IMR-90 (cell line): ENCODE measurements around the gene DMD. TPM values are rescaled to one million over a fixed set of nuclear protein-coding genes. Genes with fewer than 3 reads are reported as not detected.
A peak's percentile ranks its signal among the peaks of the same experiment; 100 is the strongest.

Experiments used
- ATAC-seq: fragments of 200-7000 bp; cut with Tn5 transposase; 2 replicates; pipeline ENCODE4 v1.9.1; 2020; ENCODE audit warnings: low read depth, mild to moderate bottlenecking, moderate library complexity
- BruUV-seq: library from RNA; stranded (reverse); fragments of 400-500 nt; replicated peaks from 2 replicates; lab custom pipeline; 2021; lab: Mats Ljungman, UMichigan
- CTCF ChIA-PET: fragments of 300-600 bp; formaldehyde crosslinking; extraction: SDS; loops from one replicate; lab custom pipeline; 2021; ENCODE audit warnings: antibody characterized with exemption; lab: Yijun Ruan, JAX
- POLR2A ChIA-PET: fragments of 300-600 bp; sonication (Branson Sonifier 250); formaldehyde crosslinking; loops from one replicate; lab custom pipeline; 2022; ENCODE audit warnings: antibody characterized with exemption; ENCODE audit not compliant: unreplicated experiment; lab: Charles Lee
- DNase-seq: peaks from one replicate; pipeline ENCODE4 v3.0.0; 2013
- H2AFZ ChIP-seq: replicated peaks from 2 replicates; pipeline ENCODE3; 2013; ENCODE audit warnings: low read length, mild to moderate bottlenecking; ENCODE audit not compliant: poor library complexity
- H2AK5ac ChIP-seq: 2 replicates; pipeline ENCODE4 v1.6.1; 2013; ENCODE audit warnings: low read depth, low read length, inconsistent platforms
- H2AK9ac ChIP-seq: replicated peaks from 2 replicates; pipeline ENCODE3; 2013; ENCODE audit warnings: mild to moderate bottlenecking, low read depth, low read length, moderate library complexity; ENCODE audit not compliant: poor library complexity
- H2BK120ac ChIP-seq: 2 replicates; pipeline ENCODE4 v1.6.1; 2013; ENCODE audit warnings: low read depth, low read length, inconsistent platforms
- H2BK15ac ChIP-seq: 3 replicates; pipeline ENCODE4 v1.6.1; 2013; ENCODE audit warnings: low read depth, low read length, inconsistent platforms
- H2BK20ac ChIP-seq: 2 replicates; pipeline ENCODE4 v1.6.1; 2013; ENCODE audit warnings: low read depth, mild to moderate bottlenecking, inconsistent platforms, low read length, moderate library complexity
- H2BK5ac ChIP-seq: 2 replicates; pipeline ENCODE4 v1.6.1; 2013; ENCODE audit warnings: mild to moderate bottlenecking, low read depth, low read length, inconsistent platforms; ENCODE audit not compliant: poor library complexity, severe bottlenecking
- H3K14ac ChIP-seq: replicated peaks from 2 replicates; pipeline ENCODE4 v1.6.1; 2013; ENCODE audit warnings: low read depth, low read length, inconsistent platforms
- H3K18ac ChIP-seq: 2 replicates; pipeline ENCODE4 v1.6.1; 2013; ENCODE audit warnings: low read depth, low read length, control low read depth
- H3K23ac ChIP-seq: 2 replicates; pipeline ENCODE4 v1.6.1; 2013; ENCODE audit warnings: low read depth, low read length, inconsistent platforms
- H3K27ac ChIP-seq: 2 replicates; pipeline ENCODE4 v1.5.1; 2013; ENCODE audit warnings: mild to moderate bottlenecking, control low read depth, low read length; ENCODE audit not compliant: insufficient read depth
- H3K27me3 ChIP-seq: 2 replicates; pipeline ENCODE4 v1.6.1; 2013; ENCODE audit warnings: low read length; ENCODE audit not compliant: control insufficient read depth, insufficient read depth
- H3K36me3 ChIP-seq: 2 replicates; pipeline ENCODE4 v1.6.1; 2013; ENCODE audit warnings: low read length, mixed read lengths; ENCODE audit not compliant: control insufficient read depth, insufficient read depth
- H3K4ac ChIP-seq: 2 replicates; pipeline ENCODE4 v1.6.1; 2013; ENCODE audit warnings: low read depth, low read length, inconsistent platforms
- H3K4me1 ChIP-seq: 2 replicates; pipeline ENCODE4 v1.6.1; 2013; ENCODE audit warnings: low read length, mixed read lengths; ENCODE audit not compliant: control insufficient read depth, insufficient read depth
- H3K4me2 ChIP-seq: 2 replicates; pipeline ENCODE4 v1.6.1; 2013; ENCODE audit warnings: low read depth, mild to moderate bottlenecking, control low read depth, low read length, moderate library complexity
- H3K4me3 ChIP-seq: 2 replicates; pipeline ENCODE4 v1.5.1; 2013; ENCODE audit warnings: low read depth, mild to moderate bottlenecking, control low read depth, low read length, moderate library complexity; ENCODE audit not compliant: insufficient read depth
- H3K56ac ChIP-seq: 2 replicates; pipeline ENCODE4 v1.6.1; 2013; ENCODE audit warnings: low read length, inconsistent platforms; ENCODE audit not compliant: insufficient read depth; ENCODE audit errors: extremely low read depth
- H3K79me1 ChIP-seq, 2 experiments: 2 replicates each; pipeline ENCODE4 v1.6.1; 2013; ENCODE audit warnings: low read length in 2 of 2, inconsistent platforms in 1 of 2, low read depth in 1 of 2
- H3K9ac ChIP-seq: 2 replicates; pipeline ENCODE4 v1.6.1; 2013; ENCODE audit warnings: low read depth, low read length, control low read depth
- H3K9me1 ChIP-seq: 2 replicates; pipeline ENCODE4 v1.6.1; 2013; ENCODE audit warnings: low read length, inconsistent platforms; ENCODE audit not compliant: insufficient read depth
- H3K9me3 ChIP-seq: 2 replicates; pipeline ENCODE4 v1.6.1; 2013; ENCODE audit warnings: low read length; ENCODE audit not compliant: control insufficient read depth, insufficient read depth
- H4K20me1 ChIP-seq: 2 replicates; pipeline ENCODE4 v1.6.1; 2013; ENCODE audit warnings: low read length, inconsistent platforms; ENCODE audit not compliant: insufficient read depth
- H4K5ac ChIP-seq: 2 replicates; pipeline ENCODE4 v1.6.1; 2013; ENCODE audit warnings: mild to moderate bottlenecking, low read depth, low read length, control low read depth
- H4K8ac ChIP-seq, 2 experiments: 2 replicates each; pipeline ENCODE4 v1.6.1; 2013; ENCODE audit warnings: low read depth in 2 of 2, low read length in 2 of 2, control low read depth in 1 of 2, inconsistent platforms in 1 of 2
- H4K91ac ChIP-seq: 2 replicates; pipeline ENCODE4 v1.6.1; 2013; ENCODE audit warnings: low read depth, low read length, inconsistent platforms; ENCODE audit not compliant: insufficient read depth
- BHLHE40 ChIP-seq: fragments of 150-350 bp; IDR thresholded peaks from 2 replicates; pipeline ENCODE4 v1.6.1; 2016; ENCODE audit warnings: mild to moderate bottlenecking, low read depth, low read length
- CEBPB ChIP-seq: IDR thresholded peaks from 2 replicates; pipeline ENCODE4 v1.6.1; 2012; ENCODE audit warnings: low read depth, low read length, improper control_type of control experiment
- CHD1 ChIP-seq: IDR thresholded peaks from 2 replicates; pipeline ENCODE4 v1.6.1; 2012; ENCODE audit warnings: low read depth, low read length, improper control_type of control experiment
- CTCF ChIP-seq: conservative IDR thresholded peaks from 2 replicates; pipeline ENCODE4 v1.5.1; 2012; ENCODE audit warnings: mild to moderate bottlenecking, low read depth, low read length, improper control_type of control experiment
- FOS ChIP-seq: fragments of 150-350 bp; IDR thresholded peaks from 2 replicates; pipeline ENCODE4 v1.6.1; 2016; ENCODE audit warnings: low read depth, low read length
- MAFK ChIP-seq: IDR thresholded peaks from 2 replicates; pipeline ENCODE4 v1.6.1; 2012; ENCODE audit warnings: low read depth, low read length, improper control_type of control experiment
- MAZ ChIP-seq: IDR thresholded peaks from 2 replicates; pipeline ENCODE4 v1.6.1; 2012; ENCODE audit warnings: low read depth, mild to moderate bottlenecking, low read length, improper control_type of control experiment, moderate library complexity, borderline replicate concordance
- MXI1 ChIP-seq: IDR thresholded peaks from 2 replicates; pipeline ENCODE4 v1.6.1; 2012; ENCODE audit warnings: low read depth, mild to moderate bottlenecking, low read length, moderate library complexity, borderline replicate concordance
- NFE2L2 ChIP-seq: fragments of 150-350 bp; IDR thresholded peaks from 2 replicates; pipeline ENCODE4 v1.6.1; 2016; ENCODE audit warnings: low read depth, mild to moderate bottlenecking, low read length
- POLR2A ChIP-seq: IDR thresholded peaks from 2 replicates; pipeline ENCODE4 v1.6.1; 2012; ENCODE audit warnings: mild to moderate bottlenecking, low read depth, low read length
- RAD21 ChIP-seq: IDR thresholded peaks from 2 replicates; pipeline ENCODE4 v1.6.1; 2012; ENCODE audit warnings: low read length, improper control_type of control experiment
- RCOR1 ChIP-seq: IDR thresholded peaks from 2 replicates; pipeline ENCODE4 v1.6.1; 2012; ENCODE audit warnings: mild to moderate bottlenecking, low read length, improper control_type of control experiment; ENCODE audit not compliant: insufficient replicate concordance
- RFX5 ChIP-seq: IDR thresholded peaks from 2 replicates; pipeline ENCODE4 v1.8.0; 2012; ENCODE audit warnings: low read depth, mild to moderate bottlenecking, low read length, moderate library complexity
- SMC3 ChIP-seq: fragments of 150-350 bp; IDR thresholded peaks from 2 replicates; pipeline ENCODE4 v1.6.1; 2016; ENCODE audit warnings: low read depth, mild to moderate bottlenecking, antibody characterized with exemption, low read length, moderate library complexity
- USF2 ChIP-seq: fragments of 150-350 bp; IDR thresholded peaks from 2 replicates; pipeline ENCODE4 v1.6.1; 2017; ENCODE audit warnings: mild to moderate bottlenecking, antibody characterized with exemption, low read length, low read depth
- WGBS, 2 experiments: methylation state at CpG; one replicate each; pipeline versions ENCODE4 v1.1.5 to v1.1.7; 2013; ENCODE audit warnings: missing lambda C conversion rate in 2 of 2; ENCODE audit not compliant: insufficient read length in 1 of 2; ENCODE audit errors: extremely low coverage in 2 of 2; 5-methylcytosine and 5-hydroxymethylcytosine counted together
- dilution Hi-C: fragments of 300-500 bp; cut with HindIII; formaldehyde crosslinking; loops from one replicate; pipeline ENCODE4 v1.14.3; 2018; ENCODE audit warnings: low sequenced_read_pairs; ENCODE audit not compliant: unreplicated experiment
- in situ Hi-C: fragments of 300-500 bp; cut with MboI; formaldehyde crosslinking; loops from 3 replicates; pipeline ENCODE4 v1.14.3; 2019; ENCODE audit warnings: low sequenced_read_pairs, inconsistent platforms, mixed read lengths
- intact Hi-C: fragments of 100-400 bp; cut with micrococcal nuclease; formaldehyde crosslinking; loops from 2 replicates; pipeline ENCODE4 v1.10.0; 2022
- polyA plus RNA-seq, 3 experiments: library from polyadenylated mRNA; depleted of rRNA; stranded (reverse); fragments of >200 nt; gene quantifications; 2 replicates each; pipeline ENCODE4 v1.2.3, GENCODE V29; 2012; ENCODE audit warnings: low replicate concordance in 1 of 3
- total RNA-seq: library from RNA; depleted of rRNA; stranded (reverse); fragments of >200 nt; gene quantifications from 2 replicates; pipeline ENCODE4 v1.2.3, GENCODE V29; 2012

Gene DMD
- total and polyA plus RNA-seq, 2 of the 4 experiments (the other 2 are of a cell fraction) = 6.6 to 11.8 TPM

GRCh38 chrX:33188286-33188685, 23.1 kb downstream of the DMD start:
- peak overlapping the region; percentile 71; the same call in 1 of the 2 replicates for H3K23ac ChIP-seq
- H3K9me1 ChIP-seq = no peaks in the 10 kb centered on the region
- H2AK9ac ChIP-seq = no peak overlapping the region
- H3K27me3 ChIP-seq = no peaks in the 10 kb centered on the region
- CTCF ChIA-PET = no interaction called here
- peaks cover 6% of the 10 kb centered on the region; the same call in 1 of the 2 replicates for H3K4me1 ChIP-seq
- H3K4me2 ChIP-seq = no peak overlapping the region
- H2AFZ ChIP-seq = no peak overlapping the region
- 41% methylated on average over 2 of the region's 3 CpGs; no CpG with 5 or more reads in 1 of the 2 experiments for WGBS, 2 experiments
- dilution Hi-C loops = no loop called here
- peak overlapping the region; percentile 25 for H3K14ac ChIP-seq
- ATAC-seq = no peak
- POLR2A ChIA-PET = no interaction called here
- H3K18ac ChIP-seq = peak overlapping the region; percentile 97
- H2BK120ac ChIP-seq = peak overlapping the region; percentile 90
- no peak overlapping the region; the same call in 2 of the 3 replicates for H2BK15ac ChIP-seq
- peak overlapping the region; percentile 30; the same call in 1 of the 2 replicates for H2AK5ac ChIP-seq
- H4K8ac ChIP-seq = peak overlapping the region; percentile 55 to 84; a peak in 3 of 4 replicates
- BruUV-seq = no TSS peak
- H4K91ac ChIP-seq = peak overlapping the region; percentile 84
- H3K4me3 ChIP-seq = no peak overlapping the region
- H3K36me3 ChIP-seq = no peaks in the 10 kb centered on the region
- peak overlapping the region; percentile 27; the same call in 1 of the 2 replicates for H3K56ac ChIP-seq
- DNase-seq = no peak
- H2BK5ac ChIP-seq = peak overlapping the region; percentile 10
- H3K4ac ChIP-seq = peak overlapping the region; percentile 67
- peak overlapping the region; percentile 93; the same call in 1 of the 2 replicates for H3K27ac ChIP-seq
- in situ Hi-C loops = no loop called here
- no peaks in the 10 kb centered on the region; a peak in 1 of 4 replicates for H3K79me1 ChIP-seq
- H4K5ac ChIP-seq = peak overlapping the region; percentile 82
- TF ChIP-seq POLR2A (no peak), CEBPB (no peak), MXI1 (no peak), SMC3 (no peak), RCOR1 (no peak), USF2 (no peak), RAD21 (no peak), RFX5 (no peak), BHLHE40 (no peak), CHD1 (no peak), NFE2L2 (no peak), MAFK (no peak), CTCF (no peak), FOS (no peak), MAZ (no peak)
- intact Hi-C loops = no loop called here
- H2BK20ac ChIP-seq = peak overlapping the region; percentile 77
- H3K9me3 ChIP-seq = no peaks in the 10 kb centered on the region
- H3K9ac ChIP-seq = peak overlapping the region; percentile 60; the same call in 1 of the 2 replicates
- no peaks in the 10 kb centered on the region for H4K20me1 ChIP-seq
